ENCODE data around the gene COX6B2.
A peak's percentile ranks its signal among the peaks of the same experiment; 100 is the strongest.

COX6B2 gene

DNA sequence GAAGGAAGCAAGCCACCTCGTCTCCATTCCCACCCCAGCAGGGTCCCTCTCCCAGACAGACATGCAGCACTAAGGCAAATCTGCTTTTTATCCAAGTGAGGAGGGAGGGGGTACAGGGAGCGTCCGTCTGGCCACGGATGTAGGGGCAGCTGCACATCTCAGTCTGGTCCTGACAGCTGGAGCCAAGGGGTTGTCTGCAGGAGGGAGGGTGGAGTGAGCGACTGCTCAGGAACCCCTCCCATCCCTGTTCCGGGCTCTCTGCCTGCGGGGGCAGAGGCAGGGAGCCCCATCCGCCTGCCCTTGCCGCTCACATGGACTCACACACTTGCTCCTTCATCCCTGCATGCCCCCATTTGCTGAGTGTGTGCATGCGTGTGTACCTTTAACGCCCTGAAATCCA, 24.7 kb upstream of the COX6B2 start:
- no peak overlapping the region for H3K27ac ChIP-seq
- TF ChIP-seq ZFX (IDR thresholded peaks at IDR 0.05; ENCODE audit: borderline replicate concordance): no peak
- TF ChIP-seq, protein P1, sequence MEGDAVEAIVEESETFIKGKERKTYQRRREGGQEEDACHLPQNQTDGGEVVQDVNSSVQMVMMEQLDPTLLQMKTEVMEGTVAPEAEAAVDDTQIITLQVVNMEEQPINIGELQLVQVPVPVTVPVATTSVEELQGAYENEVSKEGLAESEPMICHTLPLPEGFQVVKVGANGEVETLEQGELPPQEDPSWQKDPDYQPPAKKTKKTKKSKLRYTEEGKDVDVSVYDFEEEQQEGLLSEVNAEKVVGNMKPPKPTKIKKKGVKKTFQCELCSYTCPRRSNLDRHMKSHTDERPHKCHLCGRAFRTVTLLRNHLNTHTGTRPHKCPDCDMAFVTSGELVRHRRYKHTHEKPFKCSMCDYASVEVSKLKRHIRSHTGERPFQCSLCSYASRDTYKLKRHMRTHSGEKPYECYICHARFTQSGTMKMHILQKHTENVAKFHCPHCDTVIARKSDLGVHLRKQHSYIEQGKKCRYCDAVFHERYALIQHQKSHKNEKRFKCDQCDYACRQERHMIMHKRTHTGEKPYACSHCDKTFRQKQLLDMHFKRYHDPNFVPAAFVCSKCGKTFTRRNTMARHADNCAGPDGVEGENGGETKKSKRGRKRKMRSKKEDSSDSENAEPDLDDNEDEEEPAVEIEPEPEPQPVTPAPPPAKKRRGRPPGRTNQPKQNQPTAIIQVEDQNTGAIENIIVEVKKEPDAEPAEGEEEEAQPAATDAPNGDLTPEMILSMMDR (IDR thresholded peaks at IDR 0.05): no peak

DNA sequence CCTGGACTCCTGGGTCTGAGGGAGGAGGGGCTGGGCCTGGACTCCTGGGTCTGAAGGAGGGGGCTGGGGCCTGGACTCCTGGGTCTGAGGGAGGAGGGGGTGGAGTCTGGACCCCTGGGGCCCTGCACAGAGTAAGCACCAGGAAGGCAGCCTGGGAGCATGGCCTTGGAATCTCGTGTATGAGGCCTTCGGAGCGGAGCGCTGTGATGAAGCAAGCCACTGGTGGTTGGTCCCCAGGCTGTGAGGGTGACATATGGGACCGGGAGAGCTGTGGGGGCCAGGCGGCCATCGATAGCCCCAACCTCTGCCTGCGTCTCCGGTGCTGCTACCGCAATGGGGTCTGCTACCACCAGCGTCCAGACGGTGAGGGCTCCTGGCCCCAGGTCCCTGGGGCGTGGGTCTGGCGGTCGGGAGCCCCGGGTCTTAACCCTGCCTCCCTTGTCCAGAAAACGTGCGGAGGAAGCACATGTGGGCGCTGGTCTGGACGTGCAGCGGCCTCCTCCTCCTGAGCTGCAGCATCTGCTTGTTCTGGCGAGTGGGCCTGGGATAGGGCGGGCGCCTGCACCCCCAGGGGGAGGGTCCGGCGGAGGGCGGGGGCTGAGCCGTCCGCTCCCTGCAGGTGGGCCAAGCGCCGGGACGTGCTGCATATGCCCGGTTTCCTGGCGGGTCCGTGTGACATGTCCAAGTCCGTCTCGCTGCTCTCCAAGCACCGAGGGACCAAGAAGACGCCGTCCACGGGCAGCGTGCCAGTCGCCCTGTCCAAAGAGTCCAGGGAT, 23.0 kb upstream of the COX6B2 start:
- TF ChIP-seq, protein P1 (IDR thresholded peaks at IDR 0.05): no peak
- no peak for TF ChIP-seq ZFX (IDR thresholded peaks at IDR 0.05; ENCODE audit: borderline replicate concordance)
- no peak overlapping the region for H3K27ac ChIP-seq

DNA sequence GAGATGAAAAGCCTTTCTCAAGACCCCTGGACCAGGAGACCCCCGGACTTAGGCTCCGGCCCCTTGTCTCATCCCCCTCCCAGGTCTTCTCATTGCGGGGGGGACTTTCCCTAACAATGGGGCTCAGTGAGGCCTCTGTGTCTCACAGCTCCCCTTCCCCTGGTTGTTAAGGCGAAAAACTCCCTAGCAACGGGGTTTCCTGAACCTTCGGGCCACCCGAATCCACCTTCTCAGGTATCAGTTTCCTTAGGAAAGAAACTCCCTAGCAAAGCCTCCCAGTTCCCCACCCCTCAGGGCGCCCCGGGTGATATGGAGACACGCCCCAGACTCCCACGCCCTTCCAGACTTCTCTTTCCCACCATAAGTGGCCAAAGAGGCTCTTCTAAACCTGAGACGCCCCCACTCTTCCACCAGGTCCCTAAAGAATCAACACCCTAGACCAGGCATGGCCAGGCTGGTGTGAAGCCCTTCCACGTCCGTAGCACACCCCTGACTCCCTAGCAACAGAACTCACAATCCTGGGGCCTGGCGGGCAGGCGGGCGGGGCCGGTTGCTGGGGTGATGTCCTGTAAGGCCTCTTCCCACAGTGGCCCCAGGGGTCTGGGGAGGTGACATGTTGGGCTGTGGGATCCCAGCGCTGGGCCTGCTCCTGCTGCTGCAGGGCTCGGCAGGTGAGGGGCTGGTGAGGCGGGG, 21.9 kb upstream of the COX6B2 start, which contains the start of gene TMEM190:
Gene TMEM190, plus strand, starts transcription at position 586 of the 693 bp plus-strand sequence. Its CDS starts 28 bp downstream, at position 614.
- TF ChIP-seq ZFX (IDR thresholded peaks at IDR 0.05; ENCODE audit: borderline replicate concordance): no peak
- TF ChIP-seq, protein P1 (IDR thresholded peaks at IDR 0.05): no peak
- H3K27ac ChIP-seq: peak within 1 kb of the TSS; percentile 25; the same call in 1 of the 2 replicates

DNA sequence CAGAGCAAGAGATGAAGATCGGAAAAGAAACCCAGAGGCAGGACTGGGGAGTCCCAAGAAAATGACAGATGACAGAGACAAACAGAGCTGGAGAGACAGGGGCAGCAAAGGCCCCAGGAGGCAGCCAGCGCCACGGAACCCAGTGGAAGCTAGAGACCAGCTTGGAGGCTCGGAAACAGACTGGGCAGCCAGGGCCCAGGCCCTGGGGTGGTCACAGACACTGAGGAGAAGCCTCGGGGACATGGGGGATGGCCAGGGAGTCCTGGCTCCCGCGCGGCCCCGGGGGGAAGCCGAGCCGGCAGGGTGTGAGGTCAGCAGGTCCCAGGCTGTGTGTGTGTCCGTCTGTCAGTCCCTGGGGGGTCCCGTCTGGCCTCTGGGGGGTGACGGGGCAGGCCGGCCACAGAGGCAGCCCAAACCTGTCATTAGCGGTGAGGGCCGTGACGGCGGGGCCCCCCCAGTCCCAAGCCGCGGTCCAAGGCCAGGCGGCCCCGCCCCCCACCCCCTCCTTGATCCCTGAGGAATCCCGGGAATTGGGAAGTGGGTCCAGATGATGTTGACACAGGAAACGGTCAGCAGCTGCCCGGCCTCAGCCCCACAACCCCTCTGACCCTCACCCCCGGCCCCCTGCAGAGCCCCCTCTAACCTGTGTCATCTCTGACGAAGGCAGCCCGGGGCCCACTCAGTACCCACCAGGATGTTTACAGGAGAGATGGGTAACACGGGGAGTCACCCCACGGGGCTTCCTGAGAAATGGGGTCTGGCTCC, 19.7 kb upstream of the COX6B2 start:
- H3K27ac ChIP-seq: 0 out of 2 replicates have a peak overlapping the region, but pooled peaks have one; percentile 20
- TF ChIP-seq ZFX (IDR thresholded peaks at IDR 0.05; ENCODE audit: borderline replicate concordance): no peak
- TF ChIP-seq, protein P1 (IDR thresholded peaks at IDR 0.05): no peak

DNA sequence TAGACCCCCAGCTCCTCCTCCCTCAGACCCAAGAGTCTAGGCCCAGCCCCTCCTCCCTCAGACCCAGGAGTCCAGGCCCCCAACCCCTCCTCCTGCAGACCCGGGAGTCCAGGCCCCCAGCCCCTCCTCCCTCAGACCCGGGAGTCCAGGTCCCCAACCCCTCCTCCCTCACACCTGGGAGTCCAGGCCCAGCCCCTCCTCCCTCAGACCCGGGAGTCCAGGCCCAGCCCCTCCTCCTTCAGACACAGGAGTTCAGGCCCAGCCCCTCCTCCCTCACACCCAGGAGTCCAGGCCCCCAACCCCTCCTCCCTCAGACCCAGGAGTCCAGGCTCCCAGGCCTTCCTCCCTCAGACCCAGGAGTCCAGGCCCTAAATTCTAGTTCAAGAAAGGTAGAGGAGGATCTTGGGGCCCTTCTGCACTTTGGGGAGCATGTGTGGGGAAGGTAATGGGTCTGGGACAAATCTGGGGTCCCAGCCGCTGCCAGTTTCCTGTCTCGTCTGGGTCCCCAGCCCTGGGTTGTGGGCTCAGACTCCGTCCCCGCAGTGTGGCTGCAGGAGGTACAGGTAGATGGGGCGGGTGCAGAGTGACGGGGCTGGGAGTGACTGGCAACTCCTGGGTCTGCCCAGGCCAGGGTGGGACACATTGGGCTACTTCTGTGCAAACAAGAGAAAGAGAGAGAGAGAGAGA, 18.9 kb upstream of the COX6B2 start:
- TF ChIP-seq, protein P1 (IDR thresholded peaks at IDR 0.05): no peak
- 0 out of 2 replicates have a peak overlapping the region, but pooled peaks have one; percentile 20 for H3K27ac ChIP-seq

DNA sequence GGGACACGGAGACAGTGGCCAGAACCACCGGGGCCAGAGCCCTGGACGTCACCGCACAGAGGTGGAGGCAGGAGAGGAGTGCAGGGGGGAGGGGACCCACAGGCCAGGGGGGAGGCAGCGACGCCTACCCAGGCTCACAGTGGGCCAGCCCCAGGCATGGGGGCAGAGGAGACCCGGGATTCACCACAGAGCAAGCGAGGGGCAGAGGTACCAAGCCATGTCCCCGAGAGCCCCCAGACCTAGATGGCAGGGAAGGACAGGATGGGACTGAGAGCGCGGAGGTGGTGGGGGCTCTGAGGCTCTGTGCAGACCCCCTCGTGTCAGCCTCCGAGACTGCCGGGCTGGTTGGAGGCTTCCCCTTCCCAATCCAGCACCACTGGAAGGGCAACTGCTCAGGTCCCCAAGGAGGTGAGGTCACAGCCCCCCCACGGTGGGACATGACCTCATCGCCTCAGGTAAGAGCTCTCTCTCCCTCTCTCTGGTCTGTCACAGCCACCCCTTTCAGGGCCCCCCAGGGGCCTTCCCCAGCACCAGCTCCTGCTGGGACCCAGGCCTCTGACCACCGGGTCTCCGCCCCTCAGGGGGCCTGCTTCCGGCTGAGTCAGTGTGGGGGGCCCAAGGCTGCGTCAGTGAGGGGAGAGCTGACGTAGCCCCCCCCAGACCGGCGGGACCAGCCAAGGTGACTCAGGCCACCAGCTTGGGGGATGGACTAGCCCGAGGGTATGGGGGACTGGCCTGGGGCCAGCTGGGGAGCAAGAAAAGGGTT, 18.0 kb upstream of the COX6B2 start:
- TF ChIP-seq, protein P1 (IDR thresholded peaks at IDR 0.05): no peak
- no peak for TF ChIP-seq ZFX (IDR thresholded peaks at IDR 0.05; ENCODE audit: borderline replicate concordance)
- H3K27ac ChIP-seq: no peak overlapping the region

All from 22Rv1 (cell line).